ENCODE results near the gene HECW1.

HECW1 gene

GRCh38 chr7:43538404-43538771 lies 425.9 kb downstream of the HECW1 start (continued):
- no peak for TF ChIP-seq TSHZ1 (tag by site-specific recombination; IDR thresholded peaks at IDR 0.05; ENCODE audit: borderline replicate concordance)

DNA sequence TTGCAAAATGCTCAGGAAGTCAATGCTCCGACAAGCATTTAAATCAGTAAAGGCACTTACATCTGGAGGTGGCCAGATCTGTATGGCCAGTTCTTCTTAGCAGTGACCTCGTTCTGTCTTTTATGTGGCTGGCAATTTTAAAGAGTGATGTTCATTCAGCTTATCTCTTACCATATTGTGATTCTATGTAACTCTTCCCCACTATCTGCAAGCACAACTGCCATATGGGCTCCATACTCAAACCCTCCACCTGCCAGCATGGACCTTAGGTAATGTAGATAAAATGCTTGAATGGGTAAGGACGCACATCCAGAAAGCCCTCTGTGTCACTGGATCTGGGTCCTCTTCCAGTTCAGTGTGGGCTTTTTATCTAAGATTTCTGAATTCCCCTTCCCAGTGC lies 428.0 kb downstream of the HECW1 start:
- CTCF ChIA-PET, result interaction anchor here (0.6 kb wide), 1 partner anchor 20 kb away, joined by 3 read pairs; no protein-coding TSS in a partner anchor
- no peaks in the 10 kb centered on the region for H3K36me3 ChIP-seq (ENCODE audit: control insufficient read depth in 2 of 2, insufficient read depth in 1 of 2, low read length in 2 of 2)
- POLR2A ChIA-PET, result no interaction called here
- H3K9me3 ChIP-seq (ENCODE audit: control insufficient read depth, insufficient read depth, low read depth, low read length), result no peaks in the 10 kb centered on the region
- TF ChIP-seq CTCF (tag by site-specific recombination; IDR thresholded peaks at IDR 0.05), result no peak
- no peak for TF ChIP-seq ZFP41 (tag by site-specific recombination; IDR thresholded peaks at IDR 0.05; ENCODE audit: borderline replicate concordance)
- TF ChIP-seq ZNF354C (tag by site-specific recombination; IDR thresholded peaks at IDR 0.05; ENCODE audit: borderline replicate concordance, low read depth), result no peak
- no peak for TF ChIP-seq ZNF391 (tag by site-specific recombination; IDR thresholded peaks at IDR 0.05; ENCODE audit: borderline replicate concordance, low read depth)
- TF ChIP-seq MYNN (tag by site-specific recombination; IDR thresholded peaks at IDR 0.05; ENCODE audit: borderline replicate concordance), result no peak
- no peak for TF ChIP-seq ZNF830 (tag by site-specific recombination; IDR thresholded peaks at IDR 0.05; ENCODE audit: low read depth)
- no peak for TF ChIP-seq PRDM10 (tag by site-specific recombination; IDR thresholded peaks at IDR 0.05)
- no peak for TF ChIP-seq ZNF747 (tag by site-specific recombination; IDR thresholded peaks at IDR 0.05)
- TF ChIP-seq SP2 (tag by site-specific recombination; IDR thresholded peaks at IDR 0.05), result no peak
- peaks cover 7% of the 10 kb centered on the region; the same call in 1 of the 2 replicates for H3K4me1 ChIP-seq (ENCODE audit: control insufficient read depth, insufficient read depth, low read length)
- no peak overlapping the region for H3K4me3 ChIP-seq (ENCODE audit: low read depth, low read length)
- no peak overlapping the region for H3K27ac ChIP-seq (ENCODE audit: extremely low read depth, low read depth, low read length)

DNA sequence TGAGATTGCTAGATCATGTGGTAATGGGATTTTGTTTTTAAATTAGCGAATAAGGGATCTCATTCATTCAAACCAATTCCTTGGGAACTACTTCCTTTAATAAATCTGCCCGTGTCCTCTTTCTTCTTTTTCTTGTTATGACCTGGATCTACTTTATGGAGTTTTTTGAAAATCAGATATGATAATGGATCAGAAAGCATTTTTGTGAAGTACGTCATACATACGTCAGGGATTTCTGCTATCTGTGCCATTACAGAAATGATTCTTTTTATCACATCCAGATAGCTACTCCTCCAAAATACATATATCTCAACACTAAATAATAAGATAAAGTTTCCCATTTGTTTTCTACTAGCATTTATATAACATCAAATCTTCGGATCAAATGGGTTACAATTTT lies 430.3 kb downstream of the HECW1 start:
- Histone ChIP-seq H3K9me3 (ENCODE audit: control insufficient read depth, insufficient read depth, low read depth, low read length) (no peaks in the 10 kb centered on the region), H3K36me3 (ENCODE audit: control insufficient read depth in 2 of 2, insufficient read depth in 1 of 2, low read length in 2 of 2) (no peaks in the 10 kb centered on the region), H3K27ac (ENCODE audit: extremely low read depth, low read depth, low read length) (no peak overlapping the region), H3K4me3 (ENCODE audit: low read depth, low read length) (no peak overlapping the region), H3K4me1 (ENCODE audit: control insufficient read depth, insufficient read depth, low read length) (no peaks in the 10 kb centered on the region)
- ChIA-PET CTCF (interaction anchor here (0.6 to 0.7 kb wide), 2 partner anchors 40 to 88 kb away, joined by 3 to 5 read pairs; partner anchors contain the start of gene STK17A), POLR2A (no interaction called here)
- TF ChIP-seq ZNF140 (tag by site-specific recombination; IDR thresholded peaks at IDR 0.05), result no peak
- no peak for TF ChIP-seq ZBTB49 (tag by site-specific recombination; IDR thresholded peaks at IDR 0.05; ENCODE audit: low read depth)
- TF ChIP-seq ZNF416 (tag by site-specific recombination; IDR thresholded peaks at IDR 0.05), result no peak
- no peak for TF ChIP-seq ZNF792 (tag by site-specific recombination; IDR thresholded peaks at IDR 0.05)
- no peak for TF ChIP-seq ZNF830 (tag by site-specific recombination; IDR thresholded peaks at IDR 0.05; ENCODE audit: low read depth)
- TF ChIP-seq ZNF791 (tag by site-specific recombination; IDR thresholded peaks at IDR 0.05), result no peak
- TF ChIP-seq, protein P1, sequence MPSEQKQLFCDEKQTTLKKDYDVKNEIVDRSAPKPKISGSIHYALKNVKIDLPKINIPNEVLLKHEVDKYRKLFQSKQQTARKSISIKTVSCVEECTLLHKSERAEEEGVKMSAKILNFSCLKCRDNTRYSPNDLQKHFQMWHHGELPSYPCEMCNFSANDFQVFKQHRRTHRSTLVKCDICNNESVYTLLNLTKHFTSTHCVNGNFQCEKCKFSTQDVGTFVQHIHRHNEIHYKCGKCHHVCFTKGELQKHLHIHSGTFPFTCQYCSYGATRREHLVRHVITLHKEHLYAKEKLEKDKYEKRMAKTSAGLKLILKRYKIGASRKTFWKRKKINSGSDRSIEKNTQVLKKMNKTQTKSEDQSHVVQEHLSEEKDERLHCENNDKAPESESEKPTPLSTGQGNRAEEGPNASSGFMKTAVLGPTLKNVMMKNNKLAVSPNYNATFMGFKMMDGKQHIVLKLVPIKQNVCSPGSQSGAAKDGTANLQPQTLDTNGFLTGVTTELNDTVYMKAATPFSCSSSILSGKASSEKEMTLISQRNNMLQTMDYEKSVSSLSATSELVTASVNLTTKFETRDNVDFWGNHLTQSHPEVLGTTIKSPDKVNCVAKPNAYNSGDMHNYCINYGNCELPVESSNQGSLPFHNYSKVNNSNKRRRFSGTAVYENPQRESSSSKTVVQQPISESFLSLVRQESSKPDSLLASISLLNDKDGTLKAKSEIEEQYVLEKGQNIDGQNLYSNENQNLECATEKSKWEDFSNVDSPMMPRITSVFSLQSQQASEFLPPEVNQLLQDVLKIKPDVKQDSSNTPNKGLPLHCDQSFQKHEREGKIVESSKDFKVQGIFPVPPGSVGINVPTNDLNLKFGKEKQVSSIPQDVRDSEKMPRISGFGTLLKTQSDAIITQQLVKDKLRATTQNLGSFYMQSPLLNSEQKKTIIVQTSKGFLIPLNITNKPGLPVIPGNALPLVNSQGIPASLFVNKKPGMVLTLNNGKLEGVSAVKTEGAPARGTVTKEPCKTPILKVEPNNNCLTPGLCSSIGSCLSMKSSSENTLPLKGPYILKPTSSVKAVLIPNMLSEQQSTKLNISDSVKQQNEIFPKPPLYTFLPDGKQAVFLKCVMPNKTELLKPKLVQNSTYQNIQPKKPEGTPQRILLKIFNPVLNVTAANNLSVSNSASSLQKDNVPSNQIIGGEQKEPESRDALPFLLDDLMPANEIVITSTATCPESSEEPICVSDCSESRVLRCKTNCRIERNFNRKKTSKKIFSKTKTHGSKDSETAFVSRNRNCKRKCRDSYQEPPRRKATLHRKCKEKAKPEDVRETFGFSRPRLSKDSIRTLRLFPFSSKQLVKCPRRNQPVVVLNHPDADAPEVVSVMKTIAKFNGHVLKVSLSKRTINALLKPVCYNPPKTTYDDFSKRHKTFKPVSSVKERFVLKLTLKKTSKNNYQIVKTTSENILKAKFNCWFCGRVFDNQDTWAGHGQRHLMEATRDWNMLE (tag by site-specific recombination; conservative IDR thresholded peaks at IDR 0.05; ENCODE audit: low read depth), result no peak
